ENCODE results near the gene TRPM6.

Gene TRPM6

GRCh38 chr9:74777136-74777879 is 110.4 kb downstream of the TRPM6 start:
- DNase-seq (ENCODE audit: low read depth) = no peak
- peak; percentile 78 for TF ChIP-seq CTCF (IDR thresholded peaks at IDR 0.05; ENCODE audit: control insufficient read depth, insufficient read depth, low read depth, low read length, missing control alignments)
- H3K4me3 ChIP-seq (ENCODE audit: control insufficient read depth, low read depth, low read length) = no peak overlapping the region

GRCh38 chr9:74775396-74775795 is 112.3 kb downstream of the TRPM6 start:
- no peak for DNase-seq (ENCODE audit: low read depth)
- no peak for TF ChIP-seq CTCF (IDR thresholded peaks at IDR 0.05; ENCODE audit: control insufficient read depth, insufficient read depth, low read depth, low read length, missing control alignments)
- H3K4me3 ChIP-seq (ENCODE audit: control insufficient read depth, low read depth, low read length) = no peak overlapping the region

GRCh38 chr9:74773886-74774479 is 113.7 kb downstream of the TRPM6 start:
- DNase-seq (ENCODE audit: low read depth) = peak; percentile 29
- H3K4me3 ChIP-seq (ENCODE audit: control insufficient read depth, low read depth, low read length) = no peak overlapping the region
- TF ChIP-seq CTCF (IDR thresholded peaks at IDR 0.05; ENCODE audit: control insufficient read depth, insufficient read depth, low read depth, low read length, missing control alignments) = peak; percentile 84

GRCh38 chr9:74772121-74772520 is 115.6 kb downstream of the TRPM6 start:
- no peak for DNase-seq (ENCODE audit: low read depth)
- no peak overlapping the region for H3K4me3 ChIP-seq (ENCODE audit: control insufficient read depth, low read depth, low read length)
- no peak for TF ChIP-seq CTCF (IDR thresholded peaks at IDR 0.05; ENCODE audit: control insufficient read depth, insufficient read depth, low read depth, low read length, missing control alignments)

- no peak for TF ChIP-seq CTCF (IDR thresholded peaks at IDR 0.05; ENCODE audit: control insufficient read depth, insufficient read depth, low read depth, low read length, missing control alignments)
- no peak for DNase-seq (ENCODE audit: low read depth)
- H3K4me3 ChIP-seq (ENCODE audit: control insufficient read depth, low read depth, low read length) = no peak overlapping the region
Measured at GRCh38 chr9:74771672-74772071, 116.0 kb downstream of the TRPM6 start.

- no peak for TF ChIP-seq CTCF (IDR thresholded peaks at IDR 0.05; ENCODE audit: control insufficient read depth, insufficient read depth, low read depth, low read length, missing control alignments)
- H3K4me3 ChIP-seq (ENCODE audit: control insufficient read depth, low read depth, low read length) = no peak overlapping the region
- DNase-seq (ENCODE audit: low read depth) = no peak
Measured at GRCh38 chr9:74771262-74771585, 116.5 kb downstream of the TRPM6 start.

Measured in AG09309 (cell line).